GM21423 (cell line): ENCODE measurements around the gene COL21A1.
"Not testable (repeated sequence)": the region's sequence is repeated elsewhere in the genome, so short reads cannot be mapped to it uniquely, and the experiment has no call there.

Experiments used
- ATAC-seq: cut with Tn5 transposase; IDR thresholded peaks from one replicate; pipeline ENCODE4 v1.9.1; 2021; ENCODE audit warnings: mild to moderate bottlenecking, moderate library complexity; ENCODE audit not compliant: unreplicated experiment

COL21A1 gene

GRCh38 chr6:56021943-56022342, 225.4 kb downstream of the COL21A1 start:
- no peak for ATAC-seq

- no peak for ATAC-seq
These were observed 227.4 kb downstream of the COL21A1 start for GRCh38 chr6:56019973-56020372.

GRCh38 chr6:56017198-56017597, 230.2 kb downstream of the COL21A1 start:
- ATAC-seq: no peak

- not testable (repeated sequence) for ATAC-seq
These were observed 233.3 kb downstream of the COL21A1 start for GRCh38 chr6:56014039-56014438.

GRCh38 chr6:56009636-56010035, 237.7 kb downstream of the COL21A1 start:
- ATAC-seq: no peak
